H1 (cell line): Measurements from ENCODE around the gene RAI2. TPM values are rescaled to one million over a fixed set of nuclear protein-coding genes. Genes with fewer than 3 reads are reported as not detected.
A peak's percentile ranks its signal among the peaks of the same experiment; 100 is the strongest.

Experiments
- CTCF ChIA-PET: fragments of 300-600 bp; sonication (Branson Sonifier 250); formaldehyde crosslinking; loops from one replicate; lab custom pipeline; 2021; ENCODE audit not compliant: partially characterized antibody; lab: Charles Lee
- POLR2A ChIA-PET: fragments of 300-600 bp; sonication (Branson Sonifier 250); formaldehyde crosslinking; loops from one replicate; lab custom pipeline; 2021; ENCODE audit warnings: inconsistent platforms; ENCODE audit not compliant: partially characterized antibody; lab: Charles Lee
- DNase-seq, 2 experiments: peaks; one replicate each; pipeline versions ENCODE4 v3.0.0 to v3.0.0-alpha.2; 2010 to 2022; ENCODE audit warnings: low spot score in 2 of 2, low read depth in 1 of 2, mixed read lengths in 1 of 2
- FAIRE-seq: peaks from 2 replicates; lab custom pipeline; 2011; peaks lifted over from hg19 to GRCh38; lab: Jason Lieb, UNC
- H2AFZ ChIP-seq: 2 replicates; pipeline ENCODE4 v1.8.1; 2012; ENCODE audit warnings: low read length, inconsistent platforms
- H2AK5ac ChIP-seq: 2 replicates; pipeline ENCODE4 v1.6.1; 2013; ENCODE audit warnings: low read depth, low read length
- H2BK120ac ChIP-seq: replicated peaks from 2 replicates; pipeline ENCODE3; 2013; ENCODE audit warnings: low read depth, low read length, inconsistent platforms
- H2BK12ac ChIP-seq: 2 replicates; pipeline ENCODE4 v1.6.1; 2013; ENCODE audit warnings: low read depth, low read length
- H2BK15ac ChIP-seq: 2 replicates; pipeline ENCODE4 v1.6.1; 2013; ENCODE audit warnings: low read length
- H2BK20ac ChIP-seq: 2 replicates; pipeline ENCODE4 v1.6.1; 2013; ENCODE audit warnings: low read length
- H2BK5ac ChIP-seq: 2 replicates; pipeline ENCODE4 v1.6.1; 2013; ENCODE audit warnings: low read depth, low read length
- H3K14ac ChIP-seq: 2 replicates; pipeline ENCODE4 v1.6.1; 2013; ENCODE audit warnings: inconsistent platforms; ENCODE audit not compliant: insufficient read length
- H3K18ac ChIP-seq: 2 replicates; pipeline ENCODE4 v1.6.1; 2013; ENCODE audit warnings: low read length; ENCODE audit errors: extremely low read depth
- H3K23ac ChIP-seq: 2 replicates; pipeline ENCODE4 v1.6.1; 2013; ENCODE audit warnings: inconsistent platforms; ENCODE audit not compliant: insufficient read length
- H3K23me2 ChIP-seq: 2 replicates; pipeline ENCODE4 v1.6.1; 2013; ENCODE audit warnings: low read depth, low read length
- H3K27ac ChIP-seq: 2 replicates; pipeline ENCODE4 v1.6.1; 2011; ENCODE audit warnings: low read depth, low read length, inconsistent platforms
- H3K27me3 ChIP-seq, 4 experiments: replicated peaks in 1 of 4; 1 replicate in 1 of 4; 2 replicates in 3 of 4; pipeline versions ENCODE4 v1.6.1 to v1.8.1; 2011 to 2013; ENCODE audit warnings: low read length in 3 of 4, mild to moderate bottlenecking in 3 of 4, inconsistent platforms in 2 of 4, mixed read lengths in 2 of 4, moderate library complexity in 1 of 4; ENCODE audit not compliant: control insufficient read depth in 3 of 4, insufficient read depth in 3 of 4; ENCODE audit errors: extremely low read depth in 1 of 4
- H3K36me3 ChIP-seq, 4 experiments: 2 replicates each; pipeline versions ENCODE4 v1.6.1 to v1.8.1; 2011 to 2013; ENCODE audit warnings: mild to moderate bottlenecking in 4 of 4, low read length in 3 of 4, moderate library complexity in 2 of 4, control low read depth in 1 of 4, inconsistent platforms in 1 of 4; ENCODE audit not compliant: insufficient read depth in 4 of 4, control insufficient read depth in 2 of 4
- H3K4ac ChIP-seq: replicated peaks from 2 replicates; pipeline ENCODE3; 2013; ENCODE audit warnings: low read length, low read depth, mixed read lengths, inconsistent platforms; ENCODE audit not compliant: insufficient read length
- H3K4me1 ChIP-seq, 4 experiments: replicated peaks in 1 of 4; 1 replicate in 1 of 4; 2 replicates in 3 of 4; pipeline versions ENCODE4 v1.6.1 to v1.8.1; 2011 to 2013; ENCODE audit warnings: low read length in 3 of 4, inconsistent platforms in 2 of 4, mixed read lengths in 1 of 4; ENCODE audit not compliant: insufficient read depth in 4 of 4, control insufficient read depth in 3 of 4
- H3K4me2 ChIP-seq, 2 experiments: 2 replicates each; pipeline versions ENCODE4 v1.6.1 to v1.8.1; 2011 to 2013; ENCODE audit warnings: low read depth in 2 of 2, low read length in 2 of 2, control low read depth in 1 of 2, inconsistent platforms in 1 of 2, mild to moderate bottlenecking in 1 of 2; ENCODE audit not compliant: insufficient read depth in 1 of 2
- H3K4me3 ChIP-seq, 4 experiments: fragments of 200-600, 300-600 bp in 1 of 4; sonication (generic), shearing (Covaris generic), sonication (Bioruptor Twin) in 1 of 4; 2 replicates each; pipeline versions ENCODE4 v1.5.1 to v1.8.1; 2011 to 2016; ENCODE audit warnings: low read length in 4 of 4, low read depth in 3 of 4, control low read depth in 2 of 4, inconsistent platforms in 2 of 4, mild to moderate bottlenecking in 2 of 4, mixed read lengths in 1 of 4, moderate library complexity in 1 of 4; ENCODE audit not compliant: insufficient read depth in 2 of 4; ENCODE audit errors: extremely low read depth in 1 of 4
- H3K56ac ChIP-seq: replicated peaks from 2 replicates; pipeline ENCODE3; 2013; ENCODE audit warnings: low read depth, mild to moderate bottlenecking, mixed read lengths, low read length, inconsistent platforms; ENCODE audit not compliant: insufficient read length
- H3K79me1 ChIP-seq: 2 replicates; pipeline ENCODE4 v1.6.1; 2013; ENCODE audit warnings: low read depth, low read length, control low read depth
- H3K79me2 ChIP-seq, 2 experiments: 2 replicates each; pipeline versions ENCODE4 v1.6.1 to v1.8.1; 2012 to 2013; ENCODE audit warnings: low read length in 2 of 2, mild to moderate bottlenecking in 2 of 2, inconsistent platforms in 1 of 2; ENCODE audit not compliant: insufficient read depth in 2 of 2, control insufficient read depth in 1 of 2
- H3K9ac ChIP-seq, 4 experiments: replicated peaks in 1 of 4; 1 replicate in 1 of 4; 2 replicates in 3 of 4; pipeline versions ENCODE4 v1.6.1 to v1.8.1; 2011 to 2013; ENCODE audit warnings: low read depth in 3 of 4, low read length in 3 of 4, control low read depth in 2 of 4, mild to moderate bottlenecking in 2 of 4, moderate library complexity in 2 of 4, inconsistent platforms in 1 of 4; ENCODE audit errors: extremely low read depth in 1 of 4
- H3K9me3 ChIP-seq, 2 experiments: 2 replicates each; pipeline versions ENCODE4 v1.6.1 to v1.8.1; 2012 to 2013; ENCODE audit warnings: mild to moderate bottlenecking in 2 of 2, moderate library complexity in 2 of 2, control low read depth in 1 of 2, inconsistent platforms in 1 of 2, low read depth in 1 of 2, low read length in 1 of 2, mixed read lengths in 1 of 2; ENCODE audit not compliant: insufficient read depth in 2 of 2
- H4K20me1 ChIP-seq, 2 experiments: replicated peaks in 1 of 2; 2 replicates each; pipeline versions ENCODE3 to v1.8.1; 2011 to 2013; ENCODE audit warnings: inconsistent platforms in 2 of 2, low read length in 2 of 2, mild to moderate bottlenecking in 1 of 2; ENCODE audit not compliant: insufficient read depth in 2 of 2, control insufficient read depth in 1 of 2
- H4K5ac ChIP-seq: 2 replicates; pipeline ENCODE4 v1.6.1; 2013; ENCODE audit warnings: low read length, low read depth, mixed read lengths, inconsistent platforms; ENCODE audit not compliant: insufficient read length
- H4K8ac ChIP-seq: 2 replicates; pipeline ENCODE4 v1.8.0; 2013; ENCODE audit warnings: mild to moderate bottlenecking, moderate library complexity, low read length, inconsistent platforms; ENCODE audit not compliant: insufficient read depth; ENCODE audit errors: extremely low read depth
- H4K91ac ChIP-seq: replicated peaks from 2 replicates; pipeline ENCODE3; 2013; ENCODE audit warnings: low read length, mixed read lengths, inconsistent platforms; ENCODE audit not compliant: insufficient read length
- RAD21 ChIP-seq, 2 experiments: IDR thresholded peaks in 1 of 2; conservative IDR thresholded peaks in 1 of 2; 2 replicates each; pipeline ENCODE4 v1.6.1; 2011; ENCODE audit warnings: low read depth in 2 of 2, low read length in 2 of 2, improper control_type of control experiment in 1 of 2, inconsistent platforms in 1 of 2, mild to moderate bottlenecking in 1 of 2, moderate library complexity in 1 of 2
- RFX5 ChIP-seq: IDR thresholded peaks from 2 replicates; pipeline ENCODE4 v1.6.1; 2011; ENCODE audit warnings: low read depth, low read length, improper control_type of control experiment, borderline replicate concordance
- SIRT6 ChIP-seq: IDR thresholded peaks from one replicate; pipeline ENCODE4 v1.7.1; 2012; ENCODE audit warnings: low read length, inconsistent platforms
- polyA plus RNA-seq, 7 experiments: library from polyadenylated mRNA; depleted of rRNA in 3 of 7; stranded (reverse) in 5 of 7; unstranded in 2 of 7; fragments of >200 nt in 5 of 7; fragments of 200-250 nt in 2 of 7; gene quantifications; 1 replicate in 5 of 7; 2 replicates in 1 of 7; 4 replicates in 1 of 7; pipeline versions ENCODE4 v1.2.1 to v1.2.3, GENCODE V29; 2011 to 2013; ENCODE audit warnings: missing spikeins in 2 of 7, mixed read lengths in 2 of 7
- total RNA-seq: library from RNA; stranded (reverse); fragmentation: NEBNext Ultra II Directional; extraction: Animal tissue kit (Norgen Biotek cat#: 25700); gene quantifications from 2 replicates; pipeline ENCODE4 v1.2.1, GENCODE V29; 2021

The RAI2 gene
- total and polyA plus RNA-seq, 2 of the 8 experiments (the other 6 are each of a cell fraction or from before 2014, with no cell fraction given), result 0.60 to 2.0 TPM

DNA sequence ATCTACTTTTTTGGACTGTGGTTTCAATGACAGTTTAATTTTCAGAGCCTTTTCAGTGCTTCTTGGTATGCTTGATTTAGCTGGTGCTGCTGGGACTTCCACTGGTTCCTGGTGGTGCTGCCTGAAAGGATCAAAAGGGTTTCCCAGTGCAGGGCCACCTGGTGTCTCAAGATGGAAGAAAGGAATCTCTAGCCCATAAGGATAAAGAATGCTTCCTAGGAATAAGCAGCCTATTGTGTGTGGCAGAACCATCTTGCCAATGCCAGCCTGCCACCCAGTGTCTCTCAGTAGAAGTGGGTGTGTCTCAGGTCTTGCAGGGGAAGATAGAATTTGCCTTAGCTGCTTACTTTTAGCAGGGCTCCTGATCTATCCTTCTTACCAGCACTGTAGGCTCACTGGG lies 15.0 kb upstream of the RAI2 start:
- H4K91ac ChIP-seq, result no peak overlapping the region
- no peak overlapping the region for H2BK12ac ChIP-seq
- FAIRE-seq, result peak; percentile 87
- H3K79me1 ChIP-seq, result no peaks in the 10 kb centered on the region
- no peaks in the 10 kb centered on the region for H4K20me1 ChIP-seq
- no peak overlapping the region for H3K56ac ChIP-seq
- H2AFZ ChIP-seq, result no peak overlapping the region
- no peak overlapping the region for H2AK5ac ChIP-seq
- H3K9ac ChIP-seq, result no peak overlapping the region
- no peaks in the 10 kb centered on the region for H3K36me3 ChIP-seq
- no peaks in the 10 kb centered on the region for H3K79me2 ChIP-seq
- TF ChIP-seq RAD21 (IDR thresholded peaks at IDR 0.05 in 1 of 2, conservative IDR thresholded peaks at IDR 0.05 in 1 of 2; ENCODE audit: low read depth in 2 of 2, low read length in 2 of 2) (peak in 1 of 2 experiments; percentile 25; a peak in 1 of 4 replicates), SIRT6 (no peak), RFX5 (no peak)
- H4K8ac ChIP-seq, result no peak overlapping the region
- H3K18ac ChIP-seq, result no peak overlapping the region
- H3K9me3 ChIP-seq, result no peaks in the 10 kb centered on the region
- ChIA-PET POLR2A (no interaction called here), CTCF (interaction anchor here (1.0 kb wide), 1 partner anchor 61 kb away, joined by 3 read pairs; no protein-coding TSS in a partner anchor)
- H2BK120ac ChIP-seq, result no peak overlapping the region
- H3K4me3 ChIP-seq, result no peak overlapping the region
- H2BK20ac ChIP-seq, result no peak overlapping the region
- no peak overlapping the region for H3K14ac ChIP-seq
- no peak overlapping the region for H3K23ac ChIP-seq
- no peaks in the 10 kb centered on the region for H3K4me1 ChIP-seq
- no peaks in the 10 kb centered on the region for H3K23me2 ChIP-seq
- DNase-seq, result no peak
- H2BK15ac ChIP-seq, result no peak overlapping the region
- no peak overlapping the region for H4K5ac ChIP-seq
- no peaks in the 10 kb centered on the region for H3K27me3 ChIP-seq
- H3K4me2 ChIP-seq, result no peak overlapping the region; a peak in 1 of 4 replicates
- H2BK5ac ChIP-seq, result no peak overlapping the region
- H3K27ac ChIP-seq, result no peak overlapping the region
- no peak overlapping the region for H3K4ac ChIP-seq
